DOHH2 (cell line): Measurements from ENCODE around the gene HNRNPLL.

Experiments
- EZH2phosphoT487 ChIP-seq: fragments of 200-600 bp; sonication (generic); IDR thresholded peaks from 2 replicates; pipeline ENCODE4 v1.6.1; 2017; ENCODE audit warnings: borderline replicate concordance, mild to moderate bottlenecking, antibody characterized with exemption, low read length, moderate library complexity, mixed read lengths
- TF ChIP-seq, protein P1 (sequence below): fragments of 200-600 bp; sonication (generic); IDR thresholded peaks from one replicate; pipeline ENCODE4 v1.5.1; 2014; ENCODE audit warnings: antibody characterized with exemption, mild to moderate bottlenecking, low read depth, low read length; ENCODE audit not compliant: poor library complexity, severe bottlenecking

DNA sequence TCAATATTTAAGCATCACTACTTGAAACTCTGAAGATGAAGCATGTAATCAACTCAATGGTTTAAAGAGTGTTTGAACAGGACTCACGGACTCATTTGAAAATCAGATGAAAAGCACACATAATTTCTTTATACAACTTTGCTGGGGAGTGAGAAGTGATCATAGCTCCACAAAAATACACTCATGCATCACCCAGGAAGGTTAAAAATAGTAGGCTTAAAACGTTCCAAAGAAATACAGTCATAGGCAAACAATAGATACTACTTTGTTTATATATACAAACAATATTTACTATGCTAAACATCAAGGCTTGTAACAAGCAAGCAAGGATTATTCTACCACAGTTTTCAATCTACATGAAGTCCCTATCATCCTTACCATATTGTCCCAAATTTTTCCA, 11.6 kb downstream of the HNRNPLL start:
- TF ChIP-seq, protein P1, sequence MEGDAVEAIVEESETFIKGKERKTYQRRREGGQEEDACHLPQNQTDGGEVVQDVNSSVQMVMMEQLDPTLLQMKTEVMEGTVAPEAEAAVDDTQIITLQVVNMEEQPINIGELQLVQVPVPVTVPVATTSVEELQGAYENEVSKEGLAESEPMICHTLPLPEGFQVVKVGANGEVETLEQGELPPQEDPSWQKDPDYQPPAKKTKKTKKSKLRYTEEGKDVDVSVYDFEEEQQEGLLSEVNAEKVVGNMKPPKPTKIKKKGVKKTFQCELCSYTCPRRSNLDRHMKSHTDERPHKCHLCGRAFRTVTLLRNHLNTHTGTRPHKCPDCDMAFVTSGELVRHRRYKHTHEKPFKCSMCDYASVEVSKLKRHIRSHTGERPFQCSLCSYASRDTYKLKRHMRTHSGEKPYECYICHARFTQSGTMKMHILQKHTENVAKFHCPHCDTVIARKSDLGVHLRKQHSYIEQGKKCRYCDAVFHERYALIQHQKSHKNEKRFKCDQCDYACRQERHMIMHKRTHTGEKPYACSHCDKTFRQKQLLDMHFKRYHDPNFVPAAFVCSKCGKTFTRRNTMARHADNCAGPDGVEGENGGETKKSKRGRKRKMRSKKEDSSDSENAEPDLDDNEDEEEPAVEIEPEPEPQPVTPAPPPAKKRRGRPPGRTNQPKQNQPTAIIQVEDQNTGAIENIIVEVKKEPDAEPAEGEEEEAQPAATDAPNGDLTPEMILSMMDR = no peak
- TF ChIP-seq EZH2phosphoT487 = no peak
